ENCODE data around the gene CALR3. TPM values are rescaled to one million over a fixed set of nuclear protein-coding genes. Genes with fewer than 3 reads are reported as not detected.

Gene CALR3
- polyA plus RNA-seq, 1 donor from 2014 or later = not detected

- H3K9ac ChIP-seq (ENCODE audit: low read length) = no peak overlapping the region
- H3K9me2 ChIP-seq (ENCODE audit: insufficient read depth, low read length) = no peaks in the 10 kb centered on the region
- H4K20me1 ChIP-seq (ENCODE audit: insufficient read depth) = peaks cover 33% of the 10 kb centered on the region
- no peak overlapping the region for H3K27ac ChIP-seq (ENCODE audit: low read length)
- no peaks in the 10 kb centered on the region for H3F3A ChIP-seq (ENCODE audit: insufficient read depth, low read length, poor library complexity, severe bottlenecking)
- H3K9me3 ChIP-seq (ENCODE audit: low read length) = no peaks in the 10 kb centered on the region
- TF ChIP-seq MXI1 (conservative IDR thresholded peaks at IDR 0.05; ENCODE audit: poor library complexity, severe bottlenecking) (no peak), TAF1 (IDR thresholded peaks at IDR 0.05; ENCODE audit: low read depth) (no peak), RAD21 (conservative IDR thresholded peaks at IDR 0.05) (no peak), REST (IDR thresholded peaks at IDR 0.05; ENCODE audit: borderline replicate concordance) (no peak), EP300 (conservative IDR thresholded peaks at IDR 0.05; ENCODE audit: poor library complexity, severe bottlenecking) (no peak), CTCF (IDR thresholded peaks at IDR 0.05; ENCODE audit: poor library complexity, severe bottlenecking) (no peak), POLR2AphosphoS5 (IDR thresholded peaks at IDR 0.05) (no peak), EZH2 (IDR thresholded peaks at IDR 0.05; ENCODE audit: borderline replicate concordance, insufficient read depth, low read length, poor library complexity, severe bottlenecking) (no peak), SMC3 (conservative IDR thresholded peaks at IDR 0.05; ENCODE audit: poor library complexity) (no peak)
- H3K4me3 ChIP-seq (ENCODE audit: low read length) = no peak overlapping the region
- H3K27me3 ChIP-seq (ENCODE audit: insufficient read depth, low read depth, low read length) = no peaks in the 10 kb centered on the region
- H3K4me2 ChIP-seq (ENCODE audit: low read length) = no peak overlapping the region
- no peak overlapping the region for H2AFZ ChIP-seq (ENCODE audit: low read depth, low read length)
- peaks cover 50% of the 10 kb centered on the region for H3K79me2 ChIP-seq (replicated peaks; ENCODE audit: insufficient read depth, low read length)
- no peaks in the 10 kb centered on the region for H3K36me3 ChIP-seq (ENCODE audit: insufficient read depth, low read length)
These were observed 38.6 kb downstream of the CALR3 start for GRCh38 chr19:16457195-16457953.

- H2AFZ ChIP-seq (ENCODE audit: low read depth, low read length) = no peak overlapping the region
- H3K9me3 ChIP-seq (ENCODE audit: low read length) = no peaks in the 10 kb centered on the region
- H3K27ac ChIP-seq (ENCODE audit: low read length) = no peak overlapping the region
- no peak for TF ChIP-seq TAF1 (IDR thresholded peaks at IDR 0.05; ENCODE audit: low read depth)
- TF ChIP-seq EZH2 (IDR thresholded peaks at IDR 0.05; ENCODE audit: borderline replicate concordance, insufficient read depth, low read length, poor library complexity, severe bottlenecking) = no peak
- TF ChIP-seq POLR2AphosphoS5 (IDR thresholded peaks at IDR 0.05) = no peak
- TF ChIP-seq CTCF (IDR thresholded peaks at IDR 0.05; ENCODE audit: poor library complexity, severe bottlenecking) = no peak
- TF ChIP-seq SMC3 (conservative IDR thresholded peaks at IDR 0.05; ENCODE audit: poor library complexity) = no peak
- TF ChIP-seq MXI1 (conservative IDR thresholded peaks at IDR 0.05; ENCODE audit: poor library complexity, severe bottlenecking) = no peak
- no peak for TF ChIP-seq RAD21 (conservative IDR thresholded peaks at IDR 0.05)
- TF ChIP-seq EP300 (conservative IDR thresholded peaks at IDR 0.05; ENCODE audit: poor library complexity, severe bottlenecking) = no peak
- TF ChIP-seq REST (IDR thresholded peaks at IDR 0.05; ENCODE audit: borderline replicate concordance) = no peak
- H3K9ac ChIP-seq (ENCODE audit: low read length) = no peak overlapping the region
- H3K4me2 ChIP-seq (ENCODE audit: low read length) = no peak overlapping the region
- no peaks in the 10 kb centered on the region for H3K9me2 ChIP-seq (ENCODE audit: insufficient read depth, low read length)
- H3K4me3 ChIP-seq (ENCODE audit: low read length) = no peak overlapping the region
- H3F3A ChIP-seq (ENCODE audit: insufficient read depth, low read length, poor library complexity, severe bottlenecking) = no peaks in the 10 kb centered on the region
- H3K36me3 ChIP-seq (ENCODE audit: insufficient read depth, low read length) = no peaks in the 10 kb centered on the region
- H3K79me2 ChIP-seq (replicated peaks; ENCODE audit: insufficient read depth, low read length) = peaks cover 48% of the 10 kb centered on the region
- peaks cover 33% of the 10 kb centered on the region for H4K20me1 ChIP-seq (ENCODE audit: insufficient read depth)
- H3K27me3 ChIP-seq (ENCODE audit: insufficient read depth, low read depth, low read length) = no peaks in the 10 kb centered on the region
These were observed 39.2 kb downstream of the CALR3 start for GRCh38 chr19:16456652-16457194.

All from neural cell (in vitro differentiated cells).